OCI-LY1 (cell line): ENCODE data around the gene STXBP3.

Experiments used
- H2AFZ ChIP-seq: fragments of 200-600 bp; sonication (generic), shearing (Covaris generic); 2 replicates; pipeline ENCODE4 v1.6.0; 2014; ENCODE audit warnings: antibody characterized with exemption, mild to moderate bottlenecking, low read length
- H3F3A ChIP-seq: fragments of 200-600 bp; sonication (generic), shearing (Covaris generic); 2 replicates; pipeline ENCODE4 v1.6.0; 2014; ENCODE audit warnings: mild to moderate bottlenecking, antibody characterized with exemption, low read length, moderate library complexity; ENCODE audit not compliant: insufficient read depth
- H3K27ac ChIP-seq: fragments of 200-600 bp; sonication (generic); 2 replicates; pipeline ENCODE4 v1.5.1; 2014; ENCODE audit warnings: low read length, mixed run types, mild to moderate bottlenecking, low read depth; ENCODE audit not compliant: poor library complexity, severe bottlenecking
- H3K27me3 ChIP-seq: fragments of 200-600 bp; sonication (generic); 2 replicates; pipeline ENCODE4 v1.6.0; 2014; ENCODE audit warnings: antibody characterized with exemption, mild to moderate bottlenecking, low read length, moderate library complexity; ENCODE audit not compliant: insufficient read depth
- H3K36me3 ChIP-seq: fragments of 200-600 bp; sonication (generic); 2 replicates; pipeline ENCODE4 v1.6.1; 2014; ENCODE audit warnings: mild to moderate bottlenecking, antibody characterized with exemption, low read length, moderate library complexity, mixed read lengths; ENCODE audit not compliant: insufficient read depth
- H3K4me1 ChIP-seq: fragments of 200-600 bp; sonication (generic); 2 replicates; pipeline ENCODE4 v1.5.1; 2014; ENCODE audit warnings: mild to moderate bottlenecking, low read length, moderate library complexity; ENCODE audit not compliant: insufficient read depth, severe bottlenecking
- H3K4me2 ChIP-seq: fragments of 200-600 bp; sonication (generic), shearing (Covaris generic); 2 replicates; pipeline ENCODE4 v1.6.1; 2014; ENCODE audit warnings: low read length
- H3K4me3 ChIP-seq: fragments of 200-600 bp; sonication (generic); 2 replicates; pipeline ENCODE4 v1.5.1; 2014; ENCODE audit warnings: low read length, low read depth, mild to moderate bottlenecking, mixed read lengths; ENCODE audit not compliant: poor library complexity, severe bottlenecking
- H3K79me2 ChIP-seq: fragments of 200-600 bp; shearing (Covaris generic); 2 replicates; pipeline ENCODE4 v1.6.1; 2016; ENCODE audit warnings: mixed run types, low read length, mixed read lengths; ENCODE audit not compliant: insufficient read depth
- H3K9ac ChIP-seq: fragments of 200-600 bp; sonication (generic), shearing (Covaris generic); 2 replicates; pipeline ENCODE4 v1.6.1; 2014; ENCODE audit warnings: mild to moderate bottlenecking, low read length, mixed read lengths
- H3K9me2 ChIP-seq: fragments of 200-600 bp; sonication (generic), shearing (Covaris generic); 2 replicates; pipeline ENCODE4 v1.6.1; 2014; ENCODE audit warnings: low read depth, mild to moderate bottlenecking, low read length, mixed read lengths
- H3K9me3 ChIP-seq: fragments of 200-600 bp; shearing (Covaris generic); 2 replicates; pipeline ENCODE4 v1.6.1; 2014; ENCODE audit warnings: low read length, mixed read lengths
- H4K20me1 ChIP-seq: fragments of 200-600 bp; sonication (generic), shearing (Covaris generic); 2 replicates; pipeline ENCODE4 v1.6.0; 2016; ENCODE audit warnings: mild to moderate bottlenecking, low read length; ENCODE audit not compliant: insufficient read depth
- CTCF ChIP-seq: fragments of 200-600 bp; sonication (generic), shearing (Covaris generic); IDR thresholded peaks from 2 replicates; pipeline ENCODE4 v1.5.1; 2017; ENCODE audit warnings: mild to moderate bottlenecking, antibody characterized with exemption, low read length, moderate library complexity, mixed read lengths
- EZH2 ChIP-seq: fragments of 200-600 bp; sonication (generic), shearing (Covaris generic); IDR thresholded peaks from 2 replicates; pipeline ENCODE4 v1.8.0; 2017; ENCODE audit warnings: borderline replicate concordance, mixed run types, mild to moderate bottlenecking, antibody characterized with exemption, low read length, moderate library complexity, mixed read lengths

STXBP3 gene

GRCh38 chr1:108792420-108792819 lies 45.9 kb downstream of the STXBP3 start:
- Histone ChIP-seq H3K4me3 (no peak overlapping the region), H2AFZ (no peak overlapping the region), H3K27me3 (no peaks in the 10 kb centered on the region), H3K9me2 (no peaks in the 10 kb centered on the region), H3K9me3 (peaks cover 6% of the 10 kb centered on the region; the same call in 1 of the 2 replicates), H3F3A (no peaks in the 10 kb centered on the region), H3K9ac (no peak overlapping the region), H3K79me2 (no peaks in the 10 kb centered on the region), H3K27ac (no peak overlapping the region), H3K4me1 (no peaks in the 10 kb centered on the region), H4K20me1 (no peaks in the 10 kb centered on the region), H3K36me3 (peaks cover 59% of the 10 kb centered on the region), H3K4me2 (no peak overlapping the region)
- TF ChIP-seq CTCF (no peak), EZH2 (no peak)

- H3K4me3 ChIP-seq: no peak overlapping the region
- H3K36me3 ChIP-seq: peaks cover 39% of the 10 kb centered on the region
- no peak overlapping the region for H3K9ac ChIP-seq
- H3K9me2 ChIP-seq: no peaks in the 10 kb centered on the region
- H2AFZ ChIP-seq: no peak overlapping the region
- H3K27ac ChIP-seq: no peak overlapping the region
- no peaks in the 10 kb centered on the region for H3K4me1 ChIP-seq
- TF ChIP-seq EZH2 (no peak), CTCF (no peak)
- no peaks in the 10 kb centered on the region for H3K9me3 ChIP-seq
- H3K79me2 ChIP-seq: no peaks in the 10 kb centered on the region
- no peaks in the 10 kb centered on the region for H3F3A ChIP-seq
- H3K4me2 ChIP-seq: no peak overlapping the region
- H3K27me3 ChIP-seq: no peaks in the 10 kb centered on the region
- no peaks in the 10 kb centered on the region for H4K20me1 ChIP-seq
These were observed 52.5 kb downstream of the STXBP3 start for GRCh38 chr1:108799001-108799400.

GRCh38 chr1:108801101-108801500 lies 54.6 kb downstream of the STXBP3 start:
- Histone ChIP-seq H3K9me2 (no peaks in the 10 kb centered on the region), H3K4me2 (no peak overlapping the region), H3K9ac (no peak overlapping the region), H3K27me3 (no peaks in the 10 kb centered on the region), H2AFZ (no peak overlapping the region), H3K9me3 (no peaks in the 10 kb centered on the region), H3F3A (no peaks in the 10 kb centered on the region), H3K4me1 (no peaks in the 10 kb centered on the region), H3K79me2 (no peaks in the 10 kb centered on the region), H3K4me3 (no peak overlapping the region), H3K36me3 (peaks cover 34% of the 10 kb centered on the region), H3K27ac (no peak overlapping the region), H4K20me1 (no peaks in the 10 kb centered on the region)
- TF ChIP-seq CTCF: no peak
- TF ChIP-seq EZH2: no peak
